Mucosa of descending colon (tissue), 3 donors: ENCODE results near the gene PHF3. TPM values are rescaled to one million over a fixed set of nuclear protein-coding genes. Genes with fewer than 3 reads are reported as not detected.

Experiments
- ATAC-seq: fragments of 200-7000 bp; cut with Tn5 transposase; one replicate; pipeline ENCODE4 v1.9.1; 2020; ENCODE audit warnings: mild to moderate bottlenecking, moderate library complexity
- DNase-seq, 3 donors: peaks; one replicate each; pipeline ENCODE4 v3.0.0-alpha.2; 2020
- H3K36me3 ChIP-seq: fragments of 200-600 bp; one replicate; pipeline ENCODE4 v1.8.0; 2021; ENCODE audit warnings: low read depth, mild to moderate bottlenecking
- H3K4me1 ChIP-seq: fragments of 200-600 bp; one replicate; pipeline ENCODE4 v1.8.0; 2021; ENCODE audit warnings: low read depth, mild to moderate bottlenecking
- H3K4me3 ChIP-seq: fragments of 200-600 bp; one replicate; pipeline ENCODE4 v1.8.0; 2021; ENCODE audit warnings: mild to moderate bottlenecking
- H3K9me3 ChIP-seq: fragments of 200-600 bp; one replicate; pipeline ENCODE4 v1.8.0; 2021; ENCODE audit warnings: mild to moderate bottlenecking
- intact Hi-C, 2 donors: fragments of 100-400 bp; cut with DNase I in 1 of 2; cut with micrococcal nuclease in 1 of 2; formaldehyde crosslinking; loops; one replicate each; pipeline versions ENCODE4 v1.11.0 to v1.11.1; 2022; cut with DNase I, micrococcal nuclease
- total RNA-seq, 3 donors: library from RNA; stranded (reverse); fragmentation: NEBNext Ultra II Directional in 2 of 3; extraction: Animal tissue kit (Norgen Biotek cat#: 25700) in 2 of 3; gene quantifications; one replicate each; pipeline versions ENCODE4 v1.2.1 to v1.2.4, GENCODE V29; 2021 to 2023
- TF ChIP-seq, protein P1 (sequence below): fragments of 200-600 bp; IDR thresholded peaks from one replicate; pipeline ENCODE4 v1.8.0; 2022; ENCODE audit warnings: antibody characterized with exemption, mild to moderate bottlenecking
- donor health status: DM: no; HTN: no; CAD: no; lungs with moderate emphysema.
- donor health status: DM: no; HTN: no; CAD: no.
- donor health status: DM: no; HTN: yes; CAD: no.

The PHF3 gene
- total RNA-seq, 3 donors from 2014 or later: 49.7 to 78.0 (median 75.8) TPM

DNA sequence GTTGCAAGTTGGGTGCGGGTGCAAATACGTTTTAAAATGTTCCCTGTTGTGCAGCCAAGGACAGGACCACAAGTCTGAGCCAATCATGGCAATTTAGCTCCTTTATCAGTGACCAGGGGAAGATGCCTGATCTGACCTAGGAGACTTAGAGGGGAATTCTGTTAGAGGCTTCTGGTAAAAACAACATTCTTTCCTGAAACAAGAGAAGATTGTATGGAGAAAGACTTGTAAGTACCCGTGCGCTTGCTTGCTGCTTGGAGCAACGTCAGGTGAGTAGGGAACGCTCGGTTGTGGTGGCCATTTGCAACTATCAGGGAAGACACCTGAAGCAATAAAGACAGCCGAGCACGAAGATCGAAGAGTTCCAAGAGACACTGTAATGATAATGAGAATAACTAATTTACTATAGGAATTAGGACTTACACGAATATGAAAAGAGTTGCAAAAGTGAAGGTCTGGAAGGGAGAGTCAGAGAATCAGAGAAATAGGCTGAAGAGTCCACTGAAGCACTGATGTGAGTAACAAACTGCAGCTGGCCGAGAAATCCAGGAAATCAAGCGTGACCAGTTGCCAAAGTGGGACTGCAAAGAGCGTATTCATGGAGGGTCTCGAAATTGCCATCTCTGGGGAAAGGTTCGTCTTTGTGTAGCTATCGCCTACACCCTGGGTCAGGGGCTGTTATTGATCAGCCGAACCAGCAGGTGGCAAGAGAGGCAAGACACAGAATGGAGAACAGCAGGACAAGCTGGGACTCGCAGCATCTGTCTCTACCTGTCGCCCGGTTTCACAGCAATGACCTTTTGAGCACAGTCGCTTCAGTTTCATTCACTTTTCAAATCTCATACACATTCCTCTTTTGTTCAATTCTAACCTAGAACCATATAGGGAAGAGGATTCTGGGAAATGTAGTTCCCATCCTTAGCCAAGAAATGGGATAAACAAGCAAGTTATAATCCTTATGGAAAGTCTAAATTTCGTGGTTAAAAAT is 37.3 kb upstream of the PHF3 start:
- peak; percentile 68 to 84 (median 82) for DNase-seq
- TF ChIP-seq, protein P1, sequence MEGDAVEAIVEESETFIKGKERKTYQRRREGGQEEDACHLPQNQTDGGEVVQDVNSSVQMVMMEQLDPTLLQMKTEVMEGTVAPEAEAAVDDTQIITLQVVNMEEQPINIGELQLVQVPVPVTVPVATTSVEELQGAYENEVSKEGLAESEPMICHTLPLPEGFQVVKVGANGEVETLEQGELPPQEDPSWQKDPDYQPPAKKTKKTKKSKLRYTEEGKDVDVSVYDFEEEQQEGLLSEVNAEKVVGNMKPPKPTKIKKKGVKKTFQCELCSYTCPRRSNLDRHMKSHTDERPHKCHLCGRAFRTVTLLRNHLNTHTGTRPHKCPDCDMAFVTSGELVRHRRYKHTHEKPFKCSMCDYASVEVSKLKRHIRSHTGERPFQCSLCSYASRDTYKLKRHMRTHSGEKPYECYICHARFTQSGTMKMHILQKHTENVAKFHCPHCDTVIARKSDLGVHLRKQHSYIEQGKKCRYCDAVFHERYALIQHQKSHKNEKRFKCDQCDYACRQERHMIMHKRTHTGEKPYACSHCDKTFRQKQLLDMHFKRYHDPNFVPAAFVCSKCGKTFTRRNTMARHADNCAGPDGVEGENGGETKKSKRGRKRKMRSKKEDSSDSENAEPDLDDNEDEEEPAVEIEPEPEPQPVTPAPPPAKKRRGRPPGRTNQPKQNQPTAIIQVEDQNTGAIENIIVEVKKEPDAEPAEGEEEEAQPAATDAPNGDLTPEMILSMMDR: peak; percentile 84
- intact Hi-C loops: loop anchor here (2.0 to 5.0 kb wide), 2 partner anchors 164 to 166 kb away; no protein-coding TSS in a partner anchor
- Histone ChIP-seq H3K4me3 (peak overlapping the region; percentile 2), H3K4me1 (no peaks in the 10 kb centered on the region), H3K9me3 (no peaks in the 10 kb centered on the region), H3K36me3 (no peaks in the 10 kb centered on the region)
- peak; percentile 99 for ATAC-seq

DNA sequence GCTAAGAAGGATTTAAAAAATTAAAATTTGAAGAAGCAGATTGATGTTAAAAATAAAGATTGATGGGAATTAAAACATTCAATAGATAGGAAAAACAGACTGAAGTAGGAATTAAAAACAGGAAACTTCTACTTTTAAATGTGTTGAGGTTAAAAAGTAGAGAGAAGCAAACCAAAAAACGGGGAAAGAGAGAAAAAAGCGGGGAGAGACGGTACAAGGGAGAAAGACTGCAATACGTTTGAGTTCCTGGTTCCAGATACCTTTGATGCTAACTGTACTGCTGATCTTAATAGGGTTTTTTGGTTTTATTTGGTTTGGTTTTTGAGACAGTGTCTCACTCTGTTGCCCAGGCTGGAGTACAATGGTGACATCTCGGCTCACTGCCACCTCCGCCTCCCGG is 36.4 kb upstream of the PHF3 start:
- intact Hi-C loops: loop anchor here (2.0 to 5.0 kb wide), 2 partner anchors 163 to 166 kb away; no protein-coding TSS in a partner anchor
- H3K4me3 ChIP-seq: no peak overlapping the region
- H3K4me1 ChIP-seq: no peaks in the 10 kb centered on the region
- ATAC-seq: no peak
- H3K36me3 ChIP-seq: no peaks in the 10 kb centered on the region
- no peaks in the 10 kb centered on the region for H3K9me3 ChIP-seq
- DNase-seq: no peak
- TF ChIP-seq, protein P1: no peak

DNA sequence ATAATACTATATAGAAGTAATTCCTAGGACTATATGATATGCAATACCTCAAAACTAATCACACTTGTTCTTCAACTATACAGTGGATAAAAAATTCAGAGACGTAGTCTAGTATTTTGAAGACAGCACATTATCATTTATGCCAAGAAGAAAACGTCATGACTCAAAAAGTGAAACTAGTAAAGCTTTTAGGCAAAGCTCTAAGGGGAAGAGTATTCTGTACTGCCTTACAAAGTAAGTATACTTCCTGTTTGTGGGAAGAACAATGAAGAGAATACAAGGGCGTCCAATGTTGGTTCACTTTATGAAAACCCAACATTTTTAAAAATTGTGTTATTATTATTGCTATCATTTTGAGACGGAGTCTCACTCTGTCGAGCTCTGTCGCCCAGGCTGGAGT is 35.5 kb upstream of the PHF3 start:
- H3K9me3 ChIP-seq: no peaks in the 10 kb centered on the region
- H3K36me3 ChIP-seq: no peaks in the 10 kb centered on the region
- DNase-seq (no peak), ATAC-seq (no peak)
- TF ChIP-seq, protein P1: no peak
- no peaks in the 10 kb centered on the region for H3K4me1 ChIP-seq
- intact Hi-C loops: no loop called here
- H3K4me3 ChIP-seq: no peak overlapping the region

DNA sequence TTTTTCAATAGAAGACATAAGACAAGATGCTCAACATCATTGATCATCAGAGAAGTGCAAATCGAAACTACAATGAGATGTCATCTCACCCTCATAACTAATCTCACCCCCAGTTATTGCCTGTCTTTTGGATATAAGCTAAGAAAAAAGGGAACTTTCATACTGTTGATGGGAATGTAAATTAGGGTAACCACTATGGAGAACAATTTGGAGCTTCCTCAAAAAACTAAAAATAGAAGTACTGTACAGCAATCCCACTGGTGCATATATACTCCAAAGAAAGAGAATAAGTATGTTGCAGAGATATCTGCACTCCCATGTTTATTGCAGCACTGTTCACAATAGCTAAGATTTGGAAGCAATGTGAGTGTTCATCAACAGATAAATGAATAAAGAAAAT is 26.4 kb upstream of the PHF3 start:
- TF ChIP-seq, protein P1: no peak
- DNase-seq (no peak), ATAC-seq (no peak)
- no peaks in the 10 kb centered on the region for H3K9me3 ChIP-seq
- H3K36me3 ChIP-seq: no peaks in the 10 kb centered on the region
- intact Hi-C loops: no loop called here
- H3K4me1 ChIP-seq: no peaks in the 10 kb centered on the region
- no peak overlapping the region for H3K4me3 ChIP-seq

DNA sequence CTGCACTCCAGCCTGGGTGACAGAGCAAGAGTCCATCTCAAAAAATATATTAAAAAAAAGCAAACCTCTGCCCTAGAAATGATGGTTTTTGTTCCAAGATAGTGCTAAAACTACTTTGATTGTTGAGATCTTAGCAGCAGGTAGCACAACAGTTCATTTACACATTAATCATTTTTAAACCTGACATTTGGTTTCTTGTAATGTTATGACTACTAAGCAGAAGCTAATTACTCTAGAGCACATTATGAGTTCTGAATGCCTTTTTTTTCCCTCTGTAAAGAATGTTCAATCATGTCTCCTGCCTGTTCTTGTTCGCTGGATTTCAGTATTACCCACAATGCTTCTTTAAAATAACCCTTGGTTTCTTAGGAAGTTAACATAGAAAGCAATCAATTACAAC is 24.7 kb upstream of the PHF3 start:
- Histone ChIP-seq H3K36me3 (no peaks in the 10 kb centered on the region), H3K9me3 (no peaks in the 10 kb centered on the region), H3K4me1 (no peaks in the 10 kb centered on the region), H3K4me3 (no peak overlapping the region)
- TF ChIP-seq, protein P1: no peak
- ATAC-seq: no peak
- intact Hi-C loops: no loop called here
- no peak for DNase-seq
